ENCODE results near the gene FFAR3. TPM values are rescaled to one million over a fixed set of nuclear protein-coding genes. Genes with fewer than 3 reads are reported as not detected.
A peak's percentile ranks its signal among the peaks of the same experiment; 100 is the strongest.
"Not testable (repeated sequence)": the region's sequence is repeated elsewhere in the genome, so short reads cannot be mapped to it uniquely, and the experiment has no call there.

Gene FFAR3
- total and polyA plus RNA-seq, 4 experiments from 2014 or later = not detected

DNA sequence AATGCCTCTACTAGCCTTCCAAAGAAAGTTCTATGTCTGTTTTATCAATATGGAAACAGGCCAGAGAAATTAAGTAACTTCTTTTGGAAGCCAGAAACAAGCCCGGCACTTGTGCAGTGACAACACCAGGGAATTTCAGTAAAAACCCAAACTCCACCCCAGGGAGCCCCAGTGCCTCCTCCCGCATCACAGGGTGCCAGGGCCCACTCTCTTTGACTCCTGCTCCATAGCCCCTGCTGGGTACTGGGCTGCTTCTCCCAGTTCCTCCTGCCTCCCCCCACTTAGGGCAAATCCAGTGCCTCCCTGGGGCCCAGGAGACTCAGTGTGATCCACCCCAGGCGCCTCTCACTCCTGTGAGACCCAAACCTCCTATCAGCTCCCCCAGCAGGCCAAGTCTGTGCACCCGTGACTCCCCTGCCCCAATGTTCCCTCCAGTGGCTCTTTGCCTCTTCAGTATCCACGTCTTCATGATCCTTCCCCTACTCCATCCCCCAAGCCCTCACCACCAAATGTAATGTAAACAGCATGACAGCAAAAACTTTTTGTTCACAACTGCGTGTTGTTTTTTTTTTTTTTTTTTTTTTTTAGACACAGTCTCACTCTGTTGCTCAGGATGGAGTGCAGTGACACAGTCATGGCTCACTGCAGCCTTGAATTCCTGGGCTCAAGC is 2.3 kb upstream of the FFAR3 start:
- DNase-seq = no peak
- peaks cover 3 to 14% of the 10 kb centered on the region in 2 donors for H3K27me3 Mint-ChIP-seq
- H3K9me3 Mint-ChIP-seq = no peaks in the 10 kb centered on the region
- Histone ChIP-seq H3K9me3 (ENCODE audit: control insufficient read depth in 1 of 2, low read length in 2 of 2) (no peaks in the 10 kb centered on the region), H3K36me3 (ENCODE audit: insufficient read depth, low read length) (no peaks in the 10 kb centered on the region), H3K4me1 (ENCODE audit: insufficient read depth, low read length) (peaks cover 22% of the 10 kb centered on the region), H3K4me3 (ENCODE audit: low read length in 2 of 2) (no peak overlapping the region), H3K27me3 (ENCODE audit: insufficient read depth, low read length) (no peaks in the 10 kb centered on the region), H3K27ac (ENCODE audit: low read depth, low read length) (no peak overlapping the region)
- no peak overlapping the region for H3K4me3 Mint-ChIP-seq
- ChIA-PET POLR2A (ENCODE audit: partially characterized antibody) (interaction anchor here (1.3 to 1.7 kb wide), 2 partner anchors 106 to 112 kb away, joined by 3 to 4 read pairs; no protein-coding TSS in a partner anchor), CTCF (ENCODE audit: partially characterized antibody) (interaction anchor here (1.2 to 5.3 kb wide), 5 partner anchors 8 to 139 kb away, joined by 3 to 60 read pairs (median 9); partner anchors contain the start of gene FFAR1)
- peaks cover 10 to 15% (median 14%) of the 10 kb centered on the region in 4 donors for H3K4me1 Mint-ChIP-seq
- intact Hi-C loops (cut with micrococcal nuclease) = no loop called here
- peak overlapping the region in 1 of 7 donors; percentile 0 for H3K27ac Mint-ChIP-seq
- no peaks in the 10 kb centered on the region for H3K36me3 Mint-ChIP-seq

DNA sequence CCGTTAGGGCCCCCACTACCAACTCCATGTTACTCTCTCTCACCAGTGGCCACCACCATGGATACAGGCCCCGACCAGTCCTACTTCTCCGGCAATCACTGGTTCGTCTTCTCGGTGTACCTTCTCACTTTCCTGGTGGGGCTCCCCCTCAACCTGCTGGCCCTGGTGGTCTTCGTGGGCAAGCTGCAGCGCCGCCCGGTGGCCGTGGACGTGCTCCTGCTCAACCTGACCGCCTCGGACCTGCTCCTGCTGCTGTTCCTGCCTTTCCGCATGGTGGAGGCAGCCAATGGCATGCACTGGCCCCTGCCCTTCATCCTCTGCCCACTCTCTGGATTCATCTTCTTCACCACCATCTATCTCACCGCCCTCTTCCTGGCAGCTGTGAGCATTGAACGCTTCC is 574 bp downstream of the FFAR3 start:
- H3K4me3 ChIP-seq (ENCODE audit: low read length in 2 of 2); H3K27me3 ChIP-seq (ENCODE audit: insufficient read depth, low read length); intact Hi-C loops (cut with micrococcal nuclease); H3K36me3 Mint-ChIP-seq; H3K4me1 Mint-ChIP-seq; H3K9me3 ChIP-seq (ENCODE audit: control insufficient read depth in 1 of 2, low read length in 2 of 2); H3K27me3 Mint-ChIP-seq; H3K27ac ChIP-seq (ENCODE audit: low read depth, low read length); H3K36me3 ChIP-seq (ENCODE audit: insufficient read depth, low read length); H3K4me3 Mint-ChIP-seq; H3K27ac Mint-ChIP-seq; DNase-seq; H3K9me3 Mint-ChIP-seq: not testable (repeated sequence)
- H3K4me1 ChIP-seq (ENCODE audit: insufficient read depth, low read length) = peaks cover 10% of the 10 kb centered on the region
- ChIA-PET CTCF (ENCODE audit: partially characterized antibody) (interaction anchor here (1.3 kb wide), 1 partner anchor 111 kb away, joined by 4 read pairs; no protein-coding TSS in a partner anchor), POLR2A (ENCODE audit: partially characterized antibody) (interaction anchor here (2.1 kb wide), 1 partner anchor 104 kb away, joined by 10 read pairs; no protein-coding TSS in a partner anchor)

DNA sequence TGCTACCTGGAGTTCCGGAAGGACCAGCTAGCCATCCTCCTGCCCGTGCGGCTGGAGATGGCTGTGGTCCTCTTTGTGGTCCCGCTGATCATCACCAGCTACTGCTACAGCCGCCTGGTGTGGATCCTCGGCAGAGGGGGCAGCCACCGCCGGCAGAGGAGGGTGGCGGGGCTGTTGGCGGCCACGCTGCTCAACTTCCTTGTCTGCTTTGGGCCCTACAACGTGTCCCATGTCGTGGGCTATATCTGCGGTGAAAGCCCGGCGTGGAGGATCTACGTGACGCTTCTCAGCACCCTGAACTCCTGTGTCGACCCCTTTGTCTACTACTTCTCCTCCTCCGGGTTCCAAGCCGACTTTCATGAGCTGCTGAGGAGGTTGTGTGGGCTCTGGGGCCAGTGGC is 1.1 kb downstream of the FFAR3 start:
- H3K27ac ChIP-seq (ENCODE audit: low read depth, low read length); DNase-seq; H3K4me1 ChIP-seq (ENCODE audit: insufficient read depth, low read length); POLR2A ChIA-PET (ENCODE audit: partially characterized antibody); H3K27me3 Mint-ChIP-seq; H3K27ac Mint-ChIP-seq; H3K4me3 Mint-ChIP-seq; H3K36me3 ChIP-seq (ENCODE audit: insufficient read depth, low read length); H3K36me3 Mint-ChIP-seq; CTCF ChIA-PET (ENCODE audit: partially characterized antibody); H3K27me3 ChIP-seq (ENCODE audit: insufficient read depth, low read length); H3K9me3 ChIP-seq (ENCODE audit: control insufficient read depth in 1 of 2, low read length in 2 of 2); H3K4me3 ChIP-seq (ENCODE audit: low read length in 2 of 2); intact Hi-C loops (cut with micrococcal nuclease); H3K9me3 Mint-ChIP-seq; H3K4me1 Mint-ChIP-seq: not testable (repeated sequence)

DNA sequence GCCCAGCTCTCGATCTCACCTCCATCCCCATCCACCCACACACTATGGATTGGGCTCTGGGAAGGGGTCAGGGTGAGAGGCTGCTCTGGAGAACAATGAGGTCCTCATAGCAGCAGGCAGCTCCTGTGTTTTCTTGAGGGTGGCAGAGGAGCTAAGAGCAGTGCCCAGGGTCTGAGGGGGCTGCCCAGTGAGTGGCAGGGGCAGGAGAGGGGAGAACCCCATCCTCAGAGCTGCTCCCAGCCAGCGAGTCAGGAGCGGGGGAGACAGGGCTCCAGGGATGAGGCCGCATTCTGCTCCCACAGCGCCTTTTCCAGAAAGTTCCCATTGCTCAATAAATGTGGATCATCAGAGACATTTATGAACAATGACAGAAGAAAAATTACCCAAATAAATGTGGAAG is 1.8 kb downstream of the FFAR3 start:
- H3K27ac ChIP-seq (ENCODE audit: low read depth, low read length); H3K9me3 ChIP-seq (ENCODE audit: control insufficient read depth in 1 of 2, low read length in 2 of 2); intact Hi-C loops (cut with micrococcal nuclease); POLR2A ChIA-PET (ENCODE audit: partially characterized antibody); DNase-seq; H3K4me3 Mint-ChIP-seq; H3K4me1 Mint-ChIP-seq; H3K27ac Mint-ChIP-seq; CTCF ChIA-PET (ENCODE audit: partially characterized antibody); H3K27me3 Mint-ChIP-seq; H3K9me3 Mint-ChIP-seq; H3K4me1 ChIP-seq (ENCODE audit: insufficient read depth, low read length); H3K27me3 ChIP-seq (ENCODE audit: insufficient read depth, low read length); H3K4me3 ChIP-seq (ENCODE audit: low read length in 2 of 2); H3K36me3 Mint-ChIP-seq; H3K36me3 ChIP-seq (ENCODE audit: insufficient read depth, low read length): not testable (repeated sequence)

DNA sequence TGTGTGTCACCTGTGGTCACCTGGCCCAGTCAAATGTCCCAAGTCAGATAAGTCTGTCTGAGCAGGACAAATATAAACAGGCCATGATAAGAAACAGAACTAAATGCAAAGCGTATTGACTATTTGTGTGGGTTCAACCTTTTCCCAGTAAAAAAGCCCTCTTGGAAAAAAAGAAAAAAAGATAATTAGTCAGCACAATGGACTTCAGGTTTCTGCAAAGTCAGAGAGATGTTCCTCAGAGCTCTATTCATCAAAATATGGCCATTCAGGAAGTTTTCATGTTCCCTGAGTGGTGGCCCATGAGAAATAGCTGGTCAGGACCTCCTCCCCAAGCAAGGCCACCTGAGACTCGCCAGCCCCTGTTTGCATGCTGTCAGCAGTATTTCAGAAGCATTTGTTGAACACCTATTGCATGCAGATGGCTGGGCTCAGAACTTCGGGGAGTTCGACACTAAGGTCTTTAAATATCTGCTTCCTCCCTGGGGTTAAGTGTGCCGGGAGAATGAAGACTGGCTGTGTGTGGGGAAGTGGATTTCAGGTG is 2.7 kb downstream of the FFAR3 start:
- CTCF ChIA-PET (ENCODE audit: partially characterized antibody) = interaction anchor here (1.5 kb wide), 1 partner anchor 8 kb away, joined by 4 read pairs; no protein-coding TSS in a partner anchor
- intact Hi-C loops (cut with micrococcal nuclease) = no loop called here

DNA sequence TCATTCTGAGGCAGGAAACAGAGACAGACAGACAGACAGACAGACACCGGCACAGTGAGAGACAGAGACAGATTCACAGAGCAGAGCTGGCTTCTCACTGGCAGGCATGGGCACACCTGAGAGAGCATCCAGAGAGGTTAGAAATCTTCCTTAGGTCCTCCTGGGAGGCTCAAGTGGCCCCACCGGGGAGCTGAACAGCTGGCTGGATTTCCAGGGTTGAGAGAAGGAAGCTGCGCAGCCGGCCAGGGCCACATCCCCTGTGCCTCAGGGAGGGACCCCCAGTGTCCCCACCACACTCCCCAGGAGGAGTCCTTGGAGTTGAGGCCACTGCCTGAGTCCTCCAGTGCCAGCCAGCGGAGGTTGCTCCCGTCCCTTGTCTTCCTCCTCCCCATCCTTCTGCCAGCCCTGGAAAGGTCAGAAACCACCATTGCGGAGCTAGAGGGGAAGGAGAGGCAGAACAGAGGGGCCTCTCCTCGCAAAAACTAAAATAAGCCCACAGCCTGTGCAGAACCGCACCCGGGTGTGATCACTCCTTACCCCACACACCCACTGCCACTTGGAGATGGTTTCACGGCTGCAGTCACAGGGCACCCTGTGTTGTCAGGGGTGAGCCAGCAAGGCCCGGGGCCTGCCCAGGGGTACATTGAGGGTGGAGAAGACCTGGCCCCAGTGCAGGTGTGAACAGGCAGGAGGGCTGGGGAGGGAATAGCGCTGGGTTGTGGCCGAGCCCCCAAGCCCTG is 4.2 kb downstream of the FFAR3 start:
- peaks cover 5 to 9% (median 7%) of the 10 kb centered on the region in 4 donors for H3K4me1 Mint-ChIP-seq
- no peaks in the 10 kb centered on the region for H3K36me3 Mint-ChIP-seq
- H3K4me3 Mint-ChIP-seq = no peak overlapping the region
- Histone ChIP-seq H3K27ac (ENCODE audit: low read depth, low read length) (no peak overlapping the region), H3K27me3 (ENCODE audit: insufficient read depth, low read length) (no peaks in the 10 kb centered on the region), H3K4me3 (ENCODE audit: low read length in 2 of 2) (no peak overlapping the region), H3K9me3 (ENCODE audit: control insufficient read depth in 1 of 2, low read length in 2 of 2) (no peaks in the 10 kb centered on the region), H3K36me3 (ENCODE audit: insufficient read depth, low read length) (no peaks in the 10 kb centered on the region), H3K4me1 (ENCODE audit: insufficient read depth, low read length) (peaks cover 9% of the 10 kb centered on the region)
- H3K9me3 Mint-ChIP-seq = no peaks in the 10 kb centered on the region
- intact Hi-C loops (cut with micrococcal nuclease) = no loop called here
- peaks cover 4 to 9% of the 10 kb centered on the region in 2 donors for H3K27me3 Mint-ChIP-seq
- POLR2A ChIA-PET (ENCODE audit: partially characterized antibody) = no interaction called here
- H3K27ac Mint-ChIP-seq = no peak overlapping the region
- peak in 1 of 5 donors; percentile 13 for DNase-seq
- CTCF ChIA-PET (ENCODE audit: partially characterized antibody) = interaction anchor here (0.9 to 1.5 kb wide), 2 partner anchors 10 kb away, joined by 3 to 4 read pairs; no protein-coding TSS in a partner anchor

More for the DNA sequence above, 2.7 kb downstream of the FFAR3 start:
- Histone ChIP-seq H3K27me3 (ENCODE audit: insufficient read depth, low read length) (no peaks in the 10 kb centered on the region), H3K4me1 (ENCODE audit: insufficient read depth, low read length) (peaks cover 9% of the 10 kb centered on the region), H3K9me3 (ENCODE audit: control insufficient read depth in 1 of 2, low read length in 2 of 2) (no peaks in the 10 kb centered on the region), H3K27ac (ENCODE audit: low read depth, low read length) (no peak overlapping the region), H3K4me3 (ENCODE audit: low read length in 2 of 2) (no peak overlapping the region), H3K36me3 (ENCODE audit: insufficient read depth, low read length) (no peaks in the 10 kb centered on the region)
- Mint-ChIP-seq H3K4me1 (peaks cover 5 to 9% (median 9%) of the 10 kb centered on the region in 4 donors), H3K4me3 (no peak overlapping the region), H3K27me3 (peaks cover 4 to 9% of the 10 kb centered on the region in 2 donors), H3K9me3 (no peaks in the 10 kb centered on the region), H3K27ac (peak overlapping the region in 1 of 7 donors; percentile 42), H3K36me3 (no peaks in the 10 kb centered on the region)
- POLR2A ChIA-PET (ENCODE audit: partially characterized antibody) = no interaction called here
- DNase-seq = peak in 1 of 5 donors; percentile 16

DNA sequence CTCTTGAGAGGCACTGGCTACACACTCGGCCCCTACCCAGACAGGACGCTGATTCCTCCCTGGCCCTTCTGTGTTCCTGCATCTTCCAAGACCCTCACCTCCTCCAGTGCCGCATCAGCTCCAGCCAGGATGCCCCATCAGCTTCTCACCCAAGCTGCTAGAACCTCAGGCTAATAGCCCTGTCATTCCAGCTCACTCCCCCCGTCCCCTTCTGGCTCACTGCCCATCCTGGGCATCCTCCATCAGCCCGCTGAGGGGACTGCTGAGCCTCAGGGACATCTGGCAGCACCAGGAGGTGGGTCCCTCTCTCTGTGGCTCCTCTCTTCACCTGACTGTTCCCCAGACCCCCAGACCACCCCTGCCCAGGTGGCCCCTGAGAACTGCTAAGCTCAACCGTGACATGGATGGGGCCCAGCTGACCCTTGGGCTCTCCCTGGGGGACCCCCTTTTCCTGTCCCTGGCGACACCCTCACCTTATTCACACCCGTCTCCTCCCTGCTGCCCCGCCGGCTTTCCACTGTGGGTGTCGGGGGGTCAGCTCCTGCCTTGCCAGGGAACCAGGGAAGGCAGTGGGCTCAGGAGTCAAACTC is 4.8 kb downstream of the FFAR3 start:
- Histone ChIP-seq H3K9me3 (ENCODE audit: control insufficient read depth in 1 of 2, low read length in 2 of 2) (no peaks in the 10 kb centered on the region), H3K36me3 (ENCODE audit: insufficient read depth, low read length) (no peaks in the 10 kb centered on the region), H3K4me1 (ENCODE audit: insufficient read depth, low read length) (peaks cover 2% of the 10 kb centered on the region), H3K4me3 (ENCODE audit: low read length in 2 of 2) (no peak overlapping the region), H3K27ac (ENCODE audit: low read depth, low read length) (no peak overlapping the region), H3K27me3 (ENCODE audit: insufficient read depth, low read length) (no peaks in the 10 kb centered on the region)
- H3K36me3 Mint-ChIP-seq = no peaks in the 10 kb centered on the region
- DNase-seq = no peak
- POLR2A ChIA-PET (ENCODE audit: partially characterized antibody) = no interaction called here
- H3K4me1 Mint-ChIP-seq = peaks cover 3 to 4% (median 3%) of the 10 kb centered on the region in 4 donors
- H3K27ac Mint-ChIP-seq = no peak overlapping the region
- H3K4me3 Mint-ChIP-seq = no peak overlapping the region
- no peaks in the 10 kb centered on the region for H3K9me3 Mint-ChIP-seq
- CTCF ChIA-PET (ENCODE audit: partially characterized antibody) = interaction anchor here (0.9 kb wide), 1 partner anchor 10 kb away, joined by 3 read pairs; no protein-coding TSS in a partner anchor
- peaks cover 3 to 7% of the 10 kb centered on the region in 2 donors for H3K27me3 Mint-ChIP-seq
- intact Hi-C loops (cut with micrococcal nuclease) = no loop called here
